Fibroblast of mammary gland (primary cell): ENCODE measurements around the gene BCL2.

Source experiments
- DNase-seq: peaks from one replicate; pipeline ENCODE4 v3.0.0-alpha.2; 2010; ENCODE audit warnings: low read depth
- H3K4me3 ChIP-seq: 2 replicates; pipeline ENCODE4 v1.5.1; 2011; ENCODE audit warnings: low read depth, mild to moderate bottlenecking, low read length, moderate library complexity; ENCODE audit not compliant: control insufficient read depth
- TF ChIP-seq, protein P1 (sequence below): conservative IDR thresholded peaks from 2 replicates; pipeline ENCODE4 v1.5.1; 2011; ENCODE audit warnings: low read depth, low read length, inconsistent platforms; ENCODE audit not compliant: control insufficient read depth, insufficient read depth

Gene BCL2

DNA sequence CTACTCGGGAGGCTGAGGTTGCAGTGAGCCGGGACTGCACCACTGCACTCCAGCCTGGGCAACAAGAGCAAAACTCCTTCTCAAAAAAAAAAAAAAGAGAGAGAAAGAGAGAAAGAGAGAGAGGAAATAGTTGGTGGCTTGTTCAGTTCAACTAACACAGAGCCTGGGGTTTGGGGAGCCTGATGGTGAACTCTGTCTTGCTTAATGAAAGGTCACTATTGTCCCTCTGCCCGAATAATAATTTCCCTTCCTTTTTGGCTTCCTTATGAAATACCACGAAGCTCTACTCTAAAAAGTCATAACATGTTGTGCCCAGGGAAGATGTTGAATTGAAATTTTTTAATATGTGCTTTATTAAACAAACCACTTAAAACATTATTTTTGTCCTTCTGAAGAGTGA is 17.3 kb downstream of the BCL2 start:
- TF ChIP-seq, protein P1, sequence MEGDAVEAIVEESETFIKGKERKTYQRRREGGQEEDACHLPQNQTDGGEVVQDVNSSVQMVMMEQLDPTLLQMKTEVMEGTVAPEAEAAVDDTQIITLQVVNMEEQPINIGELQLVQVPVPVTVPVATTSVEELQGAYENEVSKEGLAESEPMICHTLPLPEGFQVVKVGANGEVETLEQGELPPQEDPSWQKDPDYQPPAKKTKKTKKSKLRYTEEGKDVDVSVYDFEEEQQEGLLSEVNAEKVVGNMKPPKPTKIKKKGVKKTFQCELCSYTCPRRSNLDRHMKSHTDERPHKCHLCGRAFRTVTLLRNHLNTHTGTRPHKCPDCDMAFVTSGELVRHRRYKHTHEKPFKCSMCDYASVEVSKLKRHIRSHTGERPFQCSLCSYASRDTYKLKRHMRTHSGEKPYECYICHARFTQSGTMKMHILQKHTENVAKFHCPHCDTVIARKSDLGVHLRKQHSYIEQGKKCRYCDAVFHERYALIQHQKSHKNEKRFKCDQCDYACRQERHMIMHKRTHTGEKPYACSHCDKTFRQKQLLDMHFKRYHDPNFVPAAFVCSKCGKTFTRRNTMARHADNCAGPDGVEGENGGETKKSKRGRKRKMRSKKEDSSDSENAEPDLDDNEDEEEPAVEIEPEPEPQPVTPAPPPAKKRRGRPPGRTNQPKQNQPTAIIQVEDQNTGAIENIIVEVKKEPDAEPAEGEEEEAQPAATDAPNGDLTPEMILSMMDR, result no peak
- H3K4me3 ChIP-seq, result no peak overlapping the region
- DNase-seq, result no peak

DNA sequence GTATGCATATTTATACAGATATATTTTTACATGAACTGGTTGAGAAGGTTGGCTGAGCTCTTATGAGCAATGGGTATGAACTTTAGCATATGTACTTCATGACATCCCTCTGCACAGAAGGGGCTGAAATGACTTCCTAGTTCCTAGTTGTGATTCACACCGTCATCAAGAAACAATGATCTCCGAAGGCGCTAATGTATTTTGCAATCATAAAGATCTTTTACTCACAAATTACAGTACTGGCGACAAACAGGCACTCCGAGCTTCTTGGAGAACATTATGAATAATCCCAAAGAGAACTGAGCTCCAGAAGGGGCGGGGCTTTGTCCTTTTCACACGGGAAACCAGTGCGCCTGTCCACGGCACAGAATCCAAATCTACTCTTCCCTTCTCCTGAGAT is 18.1 kb downstream of the BCL2 start:
- H3K4me3 ChIP-seq, result no peak overlapping the region
- TF ChIP-seq, protein P1, result no peak
- peak; percentile 61 for DNase-seq

DNA sequence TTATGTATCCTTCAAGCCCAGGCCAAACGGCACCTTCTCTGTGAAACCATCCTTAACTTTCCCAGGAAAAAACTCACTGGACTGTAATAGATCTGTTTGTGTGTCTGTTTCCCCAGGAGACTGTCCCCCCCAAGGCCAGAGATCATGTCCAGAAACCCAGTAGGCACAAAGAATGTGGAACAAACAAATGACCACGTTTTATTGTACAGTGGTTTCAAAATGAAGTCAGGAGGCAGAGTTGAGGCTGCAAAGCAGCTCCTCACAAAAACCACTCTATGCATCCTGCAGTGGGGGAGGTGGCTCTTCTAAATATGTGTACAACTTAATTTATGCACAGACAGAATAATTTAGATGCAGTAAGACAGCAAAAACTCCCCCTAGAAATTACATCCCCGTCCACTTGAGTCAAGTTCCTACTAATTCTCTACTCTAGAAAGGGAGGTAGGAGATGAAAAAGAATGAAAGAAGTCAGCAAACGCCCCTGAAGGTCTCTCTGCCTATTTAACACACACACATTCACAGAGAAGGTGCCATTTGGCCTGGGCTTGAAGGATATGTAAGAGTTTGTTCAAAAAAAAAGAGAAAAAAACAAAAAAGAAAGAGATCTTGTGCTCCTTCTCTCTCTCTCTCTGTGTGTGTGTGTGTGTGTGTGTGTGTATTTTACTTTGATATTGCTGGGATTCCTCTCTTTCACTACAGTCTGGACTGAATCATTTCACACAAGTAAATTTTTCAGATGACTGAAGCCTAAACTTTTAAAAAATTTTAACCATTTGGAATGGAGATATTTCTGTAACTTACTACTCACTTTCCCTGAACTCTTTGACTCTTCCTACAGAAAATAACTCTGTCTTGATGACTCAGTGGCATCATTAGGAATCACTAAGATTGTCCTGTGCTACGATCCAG is 19.5 kb downstream of the BCL2 start:
- peak; percentile 17 for DNase-seq
- H3K4me3 ChIP-seq, result no peak overlapping the region
- TF ChIP-seq, protein P1, result no peak

- TF ChIP-seq, protein P1, result no peak
- DNase-seq, result no peak
- no peak overlapping the region for H3K4me3 ChIP-seq
Observed at GRCh38 chr18:63298400-63299365, 20.9 kb downstream of the BCL2 start.

DNA sequence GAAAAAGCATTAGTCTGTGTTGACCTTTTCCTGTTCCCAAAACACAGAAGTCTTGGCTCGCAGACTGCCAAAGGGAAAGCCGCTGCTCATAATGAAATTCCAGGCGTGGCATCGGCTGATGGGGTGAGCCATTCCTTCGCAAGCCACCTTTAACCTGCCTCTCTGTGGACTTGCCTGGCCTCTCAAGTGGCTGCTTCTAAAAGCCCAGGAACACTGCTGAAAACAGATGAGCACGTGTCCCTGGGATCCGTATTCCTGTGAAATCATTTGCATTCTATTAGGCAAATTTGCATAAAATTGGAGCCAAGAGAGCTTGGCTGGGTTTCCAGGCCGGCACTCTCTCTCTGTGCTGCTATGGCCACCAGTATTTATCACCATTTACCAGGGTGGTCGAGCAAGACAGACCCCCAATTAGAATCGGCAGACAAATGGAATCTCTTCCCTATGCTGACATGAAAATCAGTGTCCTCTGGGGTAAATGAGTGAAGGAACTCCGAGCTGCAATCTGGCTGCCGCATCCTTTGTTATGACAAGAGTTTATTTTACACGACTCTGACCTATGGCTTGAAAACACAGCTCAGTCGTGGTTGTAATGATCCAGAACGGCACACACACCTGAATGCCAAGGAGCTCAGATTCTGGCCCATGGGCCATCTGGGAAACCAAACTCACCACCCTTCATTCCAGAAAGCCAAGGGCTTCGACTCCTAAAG is 21.7 kb downstream of the BCL2 start:
- TF ChIP-seq, protein P1, result no peak
- no peak overlapping the region for H3K4me3 ChIP-seq
- DNase-seq, result no peak

DNA sequence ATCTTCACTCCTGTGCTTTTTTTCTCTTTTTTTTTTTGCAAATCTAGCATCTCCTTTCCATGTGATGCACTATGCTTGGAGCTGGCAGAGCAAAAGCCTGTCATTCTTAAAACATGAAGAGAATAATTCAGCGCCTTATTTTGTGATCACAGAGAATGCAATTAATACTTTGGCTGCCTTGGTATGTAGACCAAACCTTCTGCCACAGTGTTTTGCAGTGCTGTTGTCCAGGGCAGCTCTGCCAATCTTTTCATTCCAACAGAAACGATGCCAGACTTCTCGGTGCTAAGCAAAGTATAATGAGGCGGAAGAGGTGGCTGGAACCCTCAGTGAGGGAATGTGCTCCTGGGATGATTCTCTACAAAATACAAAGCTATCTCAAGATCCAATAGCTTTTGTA is 25.6 kb downstream of the BCL2 start:
- no peak overlapping the region for H3K4me3 ChIP-seq
- TF ChIP-seq, protein P1, result no peak
- DNase-seq, result no peak
